Pulmonary artery endothelial cell (primary cell): Measurements from ENCODE around the gene MYRIP. TPM values are rescaled to one million over a fixed set of nuclear protein-coding genes. Genes with fewer than 3 reads are reported as not detected.
"Not testable (repeated sequence)": the region's sequence is repeated elsewhere in the genome, so short reads cannot be mapped to it uniquely, and the experiment has no call there.

Experiments
- DNase-seq: peaks from one replicate; pipeline ENCODE4 v3.0.0-alpha.2; 2011; ENCODE audit warnings: low read depth, low spot score
- total RNA-seq: library from RNA; depleted of rRNA; stranded (reverse); fragments of >200 nt; gene quantifications from 2 replicates; pipeline ENCODE4 v1.2.3, GENCODE V29; 2014

The MYRIP gene
- total RNA-seq, 1 donor from 2014 or later, result 22.4 TPM

GRCh38 chr3:40025892-40026291 lies 216.5 kb downstream of the MYRIP start:
- DNase-seq, result not testable (repeated sequence)

- DNase-seq, result no peak
These were observed 225.8 kb downstream of the MYRIP start for GRCh38 chr3:40035177-40035576.

- no peak for DNase-seq
These were observed 228.2 kb downstream of the MYRIP start for GRCh38 chr3:40037582-40037981.

- peak; percentile 39 for DNase-seq
These were observed 233.5 kb downstream of the MYRIP start for GRCh38 chr3:40042752-40043443.

- no peak for DNase-seq
These were observed 234.0 kb downstream of the MYRIP start for GRCh38 chr3:40043444-40043755.

GRCh38 chr3:40044487-40044886 lies 235.1 kb downstream of the MYRIP start:
- DNase-seq, result no peak

GRCh38 chr3:40045051-40045450 lies 235.6 kb downstream of the MYRIP start:
- no peak for DNase-seq

DNA sequence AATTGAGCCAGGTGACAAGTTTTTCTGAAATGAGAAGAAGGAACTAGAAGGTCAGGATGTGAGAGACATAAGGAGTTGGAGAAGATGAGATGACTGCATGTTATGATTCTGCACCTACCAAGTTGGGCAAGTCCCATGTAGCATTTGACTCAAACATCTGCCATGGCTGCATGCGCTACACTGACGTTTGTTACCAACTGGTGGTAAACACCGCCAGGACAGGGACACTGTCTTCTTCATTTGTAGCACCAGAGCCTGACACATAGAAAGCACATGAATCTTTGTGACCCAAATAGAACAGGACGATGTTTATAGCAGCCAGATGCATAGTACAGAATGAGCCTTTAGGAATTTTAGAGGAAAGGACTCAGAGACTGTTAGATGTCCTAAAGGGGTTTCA lies 236.7 kb downstream of the MYRIP start:
- no peak for DNase-seq

GRCh38 chr3:40047406-40047805 lies 238.0 kb downstream of the MYRIP start:
- no peak for DNase-seq

GRCh38 chr3:40053663-40054062 lies 244.3 kb downstream of the MYRIP start:
- DNase-seq, result no peak

GRCh38 chr3:40054568-40055222 lies 245.3 kb downstream of the MYRIP start:
- DNase-seq, result no peak

DNA sequence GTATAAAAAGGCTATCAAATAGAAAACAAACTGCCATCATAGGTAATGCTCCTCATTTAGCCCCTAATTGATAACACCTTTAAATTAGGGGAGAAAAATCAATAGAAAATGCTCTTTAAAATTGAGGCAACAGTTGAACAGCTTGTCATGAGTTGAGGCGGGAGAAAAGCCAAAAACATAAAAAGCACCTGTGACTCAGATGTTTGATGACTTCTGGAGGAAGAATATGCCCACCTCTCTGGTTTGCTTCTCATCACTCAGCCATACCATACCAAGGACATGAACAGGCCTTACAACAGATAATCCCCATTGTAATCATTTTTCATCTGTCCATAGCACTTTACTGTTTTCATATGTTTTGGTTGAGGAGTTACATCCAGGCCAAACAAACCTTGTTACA lies 246.0 kb downstream of the MYRIP start:
- no peak for DNase-seq

GRCh38 chr3:40055956-40056355 lies 246.5 kb downstream of the MYRIP start:
- DNase-seq, result no peak

GRCh38 chr3:40057077-40057476 lies 247.7 kb downstream of the MYRIP start:
- no peak for DNase-seq

GRCh38 chr3:40057786-40058185 lies 248.4 kb downstream of the MYRIP start:
- DNase-seq, result no peak

- no peak for DNase-seq
These were observed 259.2 kb downstream of the MYRIP start for GRCh38 chr3:40068636-40069035.

GRCh38 chr3:40070816-40071215 lies 261.4 kb downstream of the MYRIP start:
- no peak for DNase-seq

GRCh38 chr3:40071683-40072238 lies 262.4 kb downstream of the MYRIP start:
- DNase-seq, result no peak

DNA sequence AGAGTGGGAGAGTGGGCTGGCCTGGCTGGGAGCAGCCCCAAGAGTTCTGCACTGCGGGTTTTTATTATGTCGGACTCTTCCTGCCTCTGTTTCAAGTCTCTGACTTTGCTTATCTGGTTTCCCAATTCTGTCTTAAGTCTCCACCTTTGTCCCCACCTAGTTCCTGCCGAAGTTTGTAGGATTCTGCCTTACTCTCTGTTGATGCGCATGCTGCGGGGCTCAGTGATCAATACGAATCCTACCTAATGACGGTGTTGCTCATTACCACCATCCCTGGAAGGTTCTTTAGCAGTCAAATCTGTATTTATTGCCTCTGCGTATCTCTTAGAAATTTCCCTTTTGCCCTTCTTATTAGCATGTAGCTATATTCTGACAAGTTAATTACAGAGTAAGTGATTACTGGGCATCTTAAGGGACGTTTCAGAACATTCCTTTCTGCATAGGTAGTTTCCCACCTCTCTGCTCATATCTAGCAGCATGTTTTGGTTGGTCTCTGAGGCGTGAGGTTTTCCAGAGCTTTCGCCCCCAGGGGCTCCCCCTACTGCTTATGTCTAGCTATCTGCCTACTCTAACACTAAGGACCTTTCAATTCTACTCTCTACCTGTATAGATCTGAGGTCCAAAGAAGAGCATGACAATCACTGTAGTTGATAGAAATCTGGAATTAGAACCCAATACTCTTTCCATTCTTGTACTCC lies 264.1 kb downstream of the MYRIP start:
- DNase-seq, result no peak

DNA sequence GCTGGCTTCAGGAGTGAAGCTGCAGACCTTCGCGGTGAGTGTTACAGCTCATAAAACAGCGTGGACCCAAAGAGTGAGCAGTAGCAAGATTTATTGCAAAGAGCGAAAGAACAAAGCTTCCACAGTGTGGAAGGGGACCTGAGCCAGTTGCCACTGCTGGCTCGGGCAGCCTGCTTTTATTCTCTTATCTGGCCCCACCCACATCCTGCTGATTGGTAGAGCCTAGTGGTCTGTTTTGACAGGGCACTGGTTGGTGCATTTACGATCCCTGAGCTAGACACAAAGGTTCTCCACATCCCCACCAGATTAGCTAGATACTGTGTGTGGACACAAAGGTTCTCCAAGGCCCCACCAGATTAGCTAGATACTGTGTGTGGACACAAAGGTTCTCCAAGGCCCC lies 267.7 kb downstream of the MYRIP start:
- not testable (repeated sequence) for DNase-seq

- DNase-seq, result not testable (repeated sequence)
These were observed 268.6 kb downstream of the MYRIP start for GRCh38 chr3:40077828-40078492.

DNA sequence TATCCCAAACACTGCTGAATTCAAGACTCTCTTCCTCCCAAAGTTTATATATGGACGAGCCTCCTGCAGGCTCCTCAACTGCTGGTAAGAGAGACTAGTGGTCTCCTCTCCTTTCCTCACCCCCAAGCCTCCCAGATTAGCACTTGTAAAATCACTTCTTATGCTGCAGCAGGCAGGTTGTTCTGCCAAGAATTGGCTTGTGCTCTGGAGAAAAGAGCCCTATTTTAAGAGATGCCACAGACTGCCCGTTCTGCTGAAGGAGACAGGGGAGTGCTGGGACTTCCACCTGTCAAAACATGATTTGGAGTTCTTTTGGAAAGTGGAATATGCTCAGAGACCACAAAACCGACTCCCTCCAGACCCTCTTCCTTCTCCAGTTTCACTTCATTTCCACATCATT lies 269.2 kb downstream of the MYRIP start:
- no peak for DNase-seq
